ENCODE results near the gene CHSY1.

DNA sequence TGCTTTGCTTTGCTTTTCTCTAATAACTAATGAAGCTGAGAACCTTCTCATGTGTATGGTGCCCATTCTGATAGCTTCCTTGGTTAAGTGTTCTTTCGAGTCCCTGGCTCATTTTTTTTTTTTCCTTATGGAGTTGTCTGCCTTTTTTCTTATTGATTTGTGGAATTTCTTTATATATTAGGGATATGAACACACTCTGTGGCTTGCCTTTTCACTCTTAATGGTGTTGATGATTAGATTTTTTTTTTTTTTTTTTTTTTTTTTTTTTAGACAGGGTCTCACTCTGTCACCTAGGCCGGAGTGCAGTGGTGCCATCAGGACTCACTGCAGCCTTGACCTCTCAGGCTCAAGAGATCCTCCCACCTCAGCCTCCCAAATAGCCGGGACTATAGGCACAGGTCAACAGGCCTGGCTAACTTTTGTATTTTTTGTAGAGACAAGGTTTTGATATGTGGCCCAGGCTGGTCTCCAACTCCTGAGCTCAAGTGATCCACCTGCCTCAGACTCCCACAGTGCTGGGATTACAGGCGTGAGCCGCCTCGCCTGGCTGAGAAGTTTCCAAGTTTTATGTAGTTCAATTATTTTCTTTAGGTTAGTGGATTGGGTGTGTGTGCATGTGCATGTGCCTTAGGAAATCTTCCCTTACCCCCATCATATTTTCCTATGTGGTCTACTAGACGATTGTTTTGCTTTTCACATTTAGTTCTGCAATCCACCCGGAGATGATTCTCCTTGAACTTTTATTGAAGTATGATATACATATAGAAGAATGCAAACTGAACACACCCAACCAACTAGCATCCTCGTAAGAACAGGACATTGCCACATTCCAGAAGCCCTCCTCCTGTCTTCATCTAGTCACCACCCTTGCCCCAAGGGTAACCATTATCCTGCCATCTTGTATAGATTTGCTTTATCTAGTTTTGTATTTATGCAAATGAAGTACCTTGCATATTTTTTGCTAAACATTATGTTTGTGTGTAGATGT is 44.9 kb upstream of the CHSY1 start:
- TF ChIP-seq, protein P1, sequence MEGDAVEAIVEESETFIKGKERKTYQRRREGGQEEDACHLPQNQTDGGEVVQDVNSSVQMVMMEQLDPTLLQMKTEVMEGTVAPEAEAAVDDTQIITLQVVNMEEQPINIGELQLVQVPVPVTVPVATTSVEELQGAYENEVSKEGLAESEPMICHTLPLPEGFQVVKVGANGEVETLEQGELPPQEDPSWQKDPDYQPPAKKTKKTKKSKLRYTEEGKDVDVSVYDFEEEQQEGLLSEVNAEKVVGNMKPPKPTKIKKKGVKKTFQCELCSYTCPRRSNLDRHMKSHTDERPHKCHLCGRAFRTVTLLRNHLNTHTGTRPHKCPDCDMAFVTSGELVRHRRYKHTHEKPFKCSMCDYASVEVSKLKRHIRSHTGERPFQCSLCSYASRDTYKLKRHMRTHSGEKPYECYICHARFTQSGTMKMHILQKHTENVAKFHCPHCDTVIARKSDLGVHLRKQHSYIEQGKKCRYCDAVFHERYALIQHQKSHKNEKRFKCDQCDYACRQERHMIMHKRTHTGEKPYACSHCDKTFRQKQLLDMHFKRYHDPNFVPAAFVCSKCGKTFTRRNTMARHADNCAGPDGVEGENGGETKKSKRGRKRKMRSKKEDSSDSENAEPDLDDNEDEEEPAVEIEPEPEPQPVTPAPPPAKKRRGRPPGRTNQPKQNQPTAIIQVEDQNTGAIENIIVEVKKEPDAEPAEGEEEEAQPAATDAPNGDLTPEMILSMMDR (IDR thresholded peaks at IDR 0.05 in 2 of 3, conservative IDR thresholded peaks at IDR 0.05 in 1 of 3; ENCODE audit: control insufficient read depth in 2 of 3, extremely low read depth in 1 of 3, insufficient read depth in 1 of 3, low read depth in 3 of 3, low read length in 3 of 3), result no peak
- TF ChIP-seq NFYB (IDR thresholded peaks at IDR 0.05; ENCODE audit: insufficient read depth, low read depth, low read length) (no peak), EZH2 (IDR thresholded peaks at IDR 0.05; ENCODE audit: borderline replicate concordance, control insufficient read depth, low read depth, low read length) (no peak), RFX5 (IDR thresholded peaks at IDR 0.05; ENCODE audit: low read depth, low read length) (no peak), ZNF274 (IDR thresholded peaks at IDR 0.05; ENCODE audit: insufficient read depth, insufficient read length) (no peak)
- TF ChIP-seq, protein P2, sequence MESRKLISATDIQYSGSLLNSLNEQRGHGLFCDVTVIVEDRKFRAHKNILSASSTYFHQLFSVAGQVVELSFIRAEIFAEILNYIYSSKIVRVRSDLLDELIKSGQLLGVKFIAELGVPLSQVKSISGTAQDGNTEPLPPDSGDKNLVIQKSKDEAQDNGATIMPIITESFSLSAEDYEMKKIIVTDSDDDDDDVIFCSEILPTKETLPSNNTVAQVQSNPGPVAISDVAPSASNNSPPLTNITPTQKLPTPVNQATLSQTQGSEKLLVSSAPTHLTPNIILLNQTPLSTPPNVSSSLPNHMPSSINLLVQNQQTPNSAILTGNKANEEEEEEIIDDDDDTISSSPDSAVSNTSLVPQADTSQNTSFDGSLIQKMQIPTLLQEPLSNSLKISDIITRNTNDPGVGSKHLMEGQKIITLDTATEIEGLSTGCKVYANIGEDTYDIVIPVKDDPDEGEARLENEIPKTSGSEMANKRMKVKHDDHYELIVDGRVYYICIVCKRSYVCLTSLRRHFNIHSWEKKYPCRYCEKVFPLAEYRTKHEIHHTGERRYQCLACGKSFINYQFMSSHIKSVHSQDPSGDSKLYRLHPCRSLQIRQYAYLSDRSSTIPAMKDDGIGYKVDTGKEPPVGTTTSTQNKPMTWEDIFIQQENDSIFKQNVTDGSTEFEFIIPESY (IDR thresholded peaks at IDR 0.05), result no peak
- TF ChIP-seq, protein P3, sequence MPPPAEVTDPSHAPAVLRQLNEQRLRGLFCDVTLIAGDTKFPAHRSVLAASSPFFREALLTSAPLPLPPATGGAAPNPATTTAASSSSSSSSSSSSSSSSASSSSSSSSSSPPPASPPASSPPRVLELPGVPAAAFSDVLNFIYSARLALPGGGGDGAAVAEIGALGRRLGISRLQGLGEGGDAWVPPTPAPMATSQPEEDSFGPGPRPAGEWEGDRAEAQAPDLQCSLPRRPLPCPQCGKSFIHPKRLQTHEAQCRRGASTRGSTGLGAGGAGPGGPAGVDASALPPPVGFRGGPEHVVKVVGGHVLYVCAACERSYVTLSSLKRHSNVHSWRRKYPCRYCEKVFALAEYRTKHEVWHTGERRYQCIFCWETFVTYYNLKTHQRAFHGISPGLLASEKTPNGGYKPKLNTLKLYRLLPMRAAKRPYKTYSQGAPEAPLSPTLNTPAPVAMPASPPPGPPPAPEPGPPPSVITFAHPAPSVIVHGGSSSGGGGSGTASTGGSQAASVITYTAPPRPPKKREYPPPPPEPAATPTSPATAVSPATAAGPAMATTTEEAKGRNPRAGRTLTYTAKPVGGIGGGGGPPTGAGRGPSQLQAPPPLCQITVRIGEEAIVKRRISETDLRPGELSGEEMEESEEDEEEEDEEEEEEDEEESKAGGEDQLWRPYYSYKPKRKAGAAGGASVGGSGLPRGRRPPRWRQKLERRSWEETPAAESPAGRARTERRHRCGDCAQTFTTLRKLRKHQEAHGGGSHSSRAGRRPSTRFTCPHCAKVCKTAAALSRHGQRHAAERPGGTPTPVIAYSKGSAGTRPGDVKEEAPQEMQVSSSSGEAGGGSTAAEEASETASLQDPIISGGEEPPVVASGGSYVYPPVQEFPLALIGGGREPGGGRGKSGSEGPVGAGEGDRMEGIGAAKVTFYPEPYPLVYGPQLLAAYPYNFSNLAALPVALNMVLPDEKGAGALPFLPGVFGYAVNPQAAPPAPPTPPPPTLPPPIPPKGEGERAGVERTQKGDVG (CRISPR knock-in tag; IDR thresholded peaks at IDR 0.05), result no peak
- TF ChIP-seq, protein P4, sequence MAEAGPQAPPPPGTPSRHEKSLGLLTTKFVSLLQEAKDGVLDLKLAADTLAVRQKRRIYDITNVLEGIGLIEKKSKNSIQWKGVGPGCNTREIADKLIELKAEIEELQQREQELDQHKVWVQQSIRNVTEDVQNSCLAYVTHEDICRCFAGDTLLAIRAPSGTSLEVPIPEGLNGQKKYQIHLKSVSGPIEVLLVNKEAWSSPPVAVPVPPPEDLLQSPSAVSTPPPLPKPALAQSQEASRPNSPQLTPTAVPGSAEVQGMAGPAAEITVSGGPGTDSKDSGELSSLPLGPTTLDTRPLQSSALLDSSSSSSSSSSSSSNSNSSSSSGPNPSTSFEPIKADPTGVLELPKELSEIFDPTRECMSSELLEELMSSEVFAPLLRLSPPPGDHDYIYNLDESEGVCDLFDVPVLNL (IDR thresholded peaks at IDR 0.05; ENCODE audit: low read depth, low read length), result no peak

Data from GM12878 (cell line).